K562 (cell line): ENCODE data around the gene NDUFB8. TPM values are rescaled to one million over a fixed set of nuclear protein-coding genes. Genes with fewer than 3 reads are reported as not detected.

Source experiments
- ARID4B ChIP-seq: sonication (generic); formaldehyde crosslinking; IDR thresholded peaks from 2 replicates; pipeline ENCODE4 v1.8.0; 2022; ENCODE audit warnings: mild to moderate bottlenecking, missing genetic modification reagents
- CCAR2 ChIP-seq: fragments of 200-400 bp; formaldehyde crosslinking; IDR thresholded peaks from 2 replicates; pipeline ENCODE4 v1.6.1; 2017; ENCODE audit warnings: mild to moderate bottlenecking, low read depth, low read length
- CHD2 ChIP-seq: IDR thresholded peaks from 2 replicates; pipeline ENCODE4 v1.6.1; 2011; ENCODE audit warnings: low read depth, low read length
- KAT8 ChIP-seq: fragments of 450-650 bp; IDR thresholded peaks from 2 replicates; pipeline ENCODE4 v1.6.1; 2016; ENCODE audit warnings: low read depth, mild to moderate bottlenecking
- L3MBTL2 ChIP-seq: fragments of 450-650 bp; IDR thresholded peaks from 2 replicates; pipeline ENCODE4 v1.6.1; 2016; ENCODE audit warnings: mild to moderate bottlenecking, moderate library complexity
- NONO ChIP-seq, 2 experiments: fragments of 200-400 bp in 1 of 2; fragments of 450-650 bp in 1 of 2; formaldehyde crosslinking in 1 of 2; IDR thresholded peaks; 2 replicates each; pipeline ENCODE4 v1.6.1; 2017; ENCODE audit warnings: low read depth in 2 of 2, mild to moderate bottlenecking in 2 of 2, moderate library complexity in 2 of 2, low read length in 1 of 2
- PRMT5 ChIP-seq: sonication (generic); formaldehyde crosslinking; IDR thresholded peaks from 2 replicates; pipeline ENCODE4 v1.5.0; 2020; ENCODE audit warnings: missing genetic modification reagents
- ZNF699 ChIP-seq: fragments of 250-450 bp; sonication (Bioruptor Pico); IDR thresholded peaks from 2 replicates; pipeline ENCODE4 v1.8.0; 2021; ENCODE audit warnings: mild to moderate bottlenecking, moderate library complexity; ENCODE audit not compliant: insufficient replicate concordance
- ZZZ3 ChIP-seq: fragments of 450-650 bp; IDR thresholded peaks from 2 replicates; pipeline ENCODE4 v1.6.1; 2016; ENCODE audit warnings: antibody characterized with exemption, mild to moderate bottlenecking, moderate library complexity
- polyA plus RNA-seq, 8 experiments: library from polyadenylated mRNA; depleted of rRNA in 4 of 8; stranded (reverse) in 5 of 8; unstranded in 3 of 8; fragments of >200 nt; fragmentation: Nextera tagmentation in 2 of 8; fragmentation: Illumina TruSeq in 1 of 8; extraction: Ambion mirVana in 2 of 8; extraction: Trizol in 1 of 8; gene quantifications; 2 replicates each; pipeline versions ENCODE4 v1.2.1 to v1.2.3, GENCODE V29; 2011 to 2014; ENCODE audit warnings: inconsistent platforms in 1 of 8, missing spikeins in 1 of 8
- total RNA-seq, 7 experiments: library from RNA; depleted of rRNA in 6 of 7; stranded (reverse); fragments of >200 nt in 6 of 7; fragmentation: Illumina TruSeq in 2 of 7; extraction: Trizol in 2 of 7; gene quantifications; 2 replicates each; pipeline versions ENCODE4 v1.2.1 to v1.2.3, GENCODE V29; 2011 to 2021; ENCODE audit warnings: low replicate concordance in 1 of 7
- TF ChIP-seq, protein P1 (sequence below): IDR thresholded peaks from 2 replicates; pipeline ENCODE4 v1.6.1; 2014; ENCODE audit warnings: antibody characterized with exemption
- TF ChIP-seq, protein P2 (sequence below), 2 experiments: fragments of 450-650 bp in 1 of 2; sonication (generic) in 1 of 2; formaldehyde crosslinking in 1 of 2; IDR thresholded peaks; 2 replicates each; pipeline versions ENCODE4 v1.7.1 to v1.9.0; 2016 to 2022; ENCODE audit warnings: inconsistent platforms in 1 of 2, mild to moderate bottlenecking in 1 of 2, missing genetic modification reagents in 1 of 2

NDUFB8 gene
- total and polyA plus RNA-seq, 9 of the 15 experiments (the other 6 are each of a cell fraction or from before 2014, with no cell fraction given), result 131 to 360 (median 199) TPM

- TF ChIP-seq ARID4B (CRISPR knock-in tag), result peak; percentile 48; the same call in 1 of the 2 replicates
- TF ChIP-seq, protein P1, sequence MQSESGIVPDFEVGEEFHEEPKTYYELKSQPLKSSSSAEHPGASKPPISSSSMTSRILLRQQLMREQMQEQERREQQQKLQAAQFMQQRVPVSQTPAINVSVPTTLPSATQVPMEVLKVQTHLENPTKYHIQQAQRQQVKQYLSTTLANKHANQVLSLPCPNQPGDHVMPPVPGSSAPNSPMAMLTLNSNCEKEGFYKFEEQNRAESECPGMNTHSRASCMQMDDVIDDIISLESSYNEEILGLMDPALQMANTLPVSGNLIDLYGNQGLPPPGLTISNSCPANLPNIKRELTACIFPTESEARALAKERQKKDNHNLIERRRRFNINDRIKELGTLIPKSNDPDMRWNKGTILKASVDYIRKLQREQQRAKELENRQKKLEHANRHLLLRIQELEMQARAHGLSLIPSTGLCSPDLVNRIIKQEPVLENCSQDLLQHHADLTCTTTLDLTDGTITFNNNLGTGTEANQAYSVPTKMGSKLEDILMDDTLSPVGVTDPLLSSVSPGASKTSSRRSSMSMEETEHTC, result no peak
- TF ChIP-seq ZZZ3, result no peak
- TF ChIP-seq, protein P2, sequence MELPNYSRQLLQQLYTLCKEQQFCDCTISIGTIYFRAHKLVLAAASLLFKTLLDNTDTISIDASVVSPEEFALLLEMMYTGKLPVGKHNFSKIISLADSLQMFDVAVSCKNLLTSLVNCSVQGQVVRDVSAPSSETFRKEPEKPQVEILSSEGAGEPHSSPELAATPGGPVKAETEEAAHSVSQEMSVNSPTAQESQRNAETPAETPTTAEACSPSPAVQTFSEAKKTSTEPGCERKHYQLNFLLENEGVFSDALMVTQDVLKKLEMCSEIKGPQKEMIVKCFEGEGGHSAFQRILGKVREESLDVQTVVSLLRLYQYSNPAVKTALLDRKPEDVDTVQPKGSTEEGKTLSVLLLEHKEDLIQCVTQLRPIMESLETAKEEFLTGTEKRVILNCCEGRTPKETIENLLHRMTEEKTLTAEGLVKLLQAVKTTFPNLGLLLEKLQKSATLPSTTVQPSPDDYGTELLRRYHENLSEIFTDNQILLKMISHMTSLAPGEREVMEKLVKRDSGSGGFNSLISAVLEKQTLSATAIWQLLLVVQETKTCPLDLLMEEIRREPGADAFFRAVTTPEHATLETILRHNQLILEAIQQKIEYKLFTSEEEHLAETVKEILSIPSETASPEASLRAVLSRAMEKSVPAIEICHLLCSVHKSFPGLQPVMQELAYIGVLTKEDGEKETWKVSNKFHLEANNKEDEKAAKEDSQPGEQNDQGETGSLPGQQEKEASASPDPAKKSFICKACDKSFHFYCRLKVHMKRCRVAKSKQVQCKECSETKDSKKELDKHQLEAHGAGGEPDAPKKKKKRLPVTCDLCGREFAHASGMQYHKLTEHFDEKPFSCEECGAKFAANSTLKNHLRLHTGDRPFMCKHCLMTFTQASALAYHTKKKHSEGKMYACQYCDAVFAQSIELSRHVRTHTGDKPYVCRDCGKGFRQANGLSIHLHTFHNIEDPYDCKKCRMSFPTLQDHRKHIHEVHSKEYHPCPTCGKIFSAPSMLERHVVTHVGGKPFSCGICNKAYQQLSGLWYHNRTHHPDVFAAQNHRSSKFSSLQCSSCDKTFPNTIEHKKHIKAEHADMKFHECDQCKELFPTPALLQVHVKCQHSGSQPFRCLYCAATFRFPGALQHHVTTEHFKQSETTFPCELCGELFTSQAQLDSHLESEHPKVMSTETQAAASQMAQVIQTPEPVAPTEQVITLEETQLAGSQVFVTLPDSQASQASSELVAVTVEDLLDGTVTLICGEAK (IDR thresholded peaks at IDR 0.05), result peak; percentile 94
- TF ChIP-seq, protein P2 (CRISPR knock-in tag; IDR thresholded peaks at IDR 0.05), result no peak
- no peak for TF ChIP-seq NONO (IDR thresholded peaks at IDR 0.05; ENCODE audit: low read depth in 2 of 2, low read length in 1 of 2)
- no peak for TF ChIP-seq ZNF699 (CRISPR knock-in tag)
- TF ChIP-seq CCAR2, result no peak
- no peak for TF ChIP-seq PRMT5
- TF ChIP-seq KAT8, result no peak
- no peak for TF ChIP-seq L3MBTL2
- TF ChIP-seq CHD2, result no peak
Measured at GRCh38 chr10:100535715-100536353, 6.2 kb upstream of the NDUFB8 start, which contains the start of gene HIF1AN (continued).
